Chondrocyte (in vitro differentiated cells): Measurements from ENCODE around the gene RBP3. TPM values are rescaled to one million over a fixed set of nuclear protein-coding genes. Genes with fewer than 3 reads are reported as not detected.

ENCODE experiments used
- DNase-seq: peaks from one replicate; pipeline ENCODE4 v3.0.0; 2021; ENCODE audit warnings: mixed read lengths, low spot score
- H3K27ac Mint-ChIP-seq: one replicate; pipeline ENCODE4 v1.8.0; 2021; ENCODE audit warnings: mild to moderate bottlenecking, moderate library complexity, mixed read lengths; ENCODE audit not compliant: unreplicated experiment
- H3K27me3 Mint-ChIP-seq: 2 replicates; pipeline ENCODE4 v1.8.0; 2021; ENCODE audit warnings: low read depth, mixed read lengths
- H3K36me3 Mint-ChIP-seq: 2 replicates; pipeline ENCODE4 v1.8.0; 2021; ENCODE audit warnings: low read depth, mixed read lengths
- H3K4me1 Mint-ChIP-seq: 2 replicates; pipeline ENCODE4 v1.8.0; 2021; ENCODE audit warnings: low read depth, mild to moderate bottlenecking, mixed read lengths
- H3K4me3 Mint-ChIP-seq: one replicate; pipeline ENCODE4 v1.8.0; 2021; ENCODE audit warnings: mild to moderate bottlenecking, moderate library complexity, mixed read lengths; ENCODE audit not compliant: unreplicated experiment
- H3K9me3 Mint-ChIP-seq: 2 replicates; pipeline ENCODE4 v1.8.0; 2021; ENCODE audit warnings: low read depth, mixed read lengths
- CTCF ChIP-seq: fragments of 200-600 bp; sonication (generic); IDR thresholded peaks from 2 replicates; pipeline ENCODE4 v1.5.0; 2021; ENCODE audit warnings: antibody characterized with exemption, mild to moderate bottlenecking, moderate library complexity
- total RNA-seq: library from RNA; stranded (reverse); gene quantifications from 3 replicates; pipeline ENCODE4 v1.2.1, GENCODE V29; 2021

RBP3 gene
- total RNA-seq, 1 donor from 2014 or later, result not detected

- TF ChIP-seq CTCF, result no peak
- Mint-ChIP-seq H3K9me3 (no peaks in the 10 kb centered on the region), H3K27me3 (peaks cover 5% of the 10 kb centered on the region), H3K4me3 (no peak overlapping the region), H3K4me1 (peaks cover 4% of the 10 kb centered on the region), H3K27ac (no peak overlapping the region), H3K36me3 (peaks cover 1% of the 10 kb centered on the region)
- no peak for DNase-seq
Measured at GRCh38 chr10:47366181-47366631, 18.0 kb downstream of the RBP3 start.

- DNase-seq, result no peak
- TF ChIP-seq CTCF, result no peak
- peaks cover 9% of the 10 kb centered on the region for H3K4me1 Mint-ChIP-seq
Measured at GRCh38 chr10:47366731-47367460, 18.7 kb downstream of the RBP3 start.

DNA sequence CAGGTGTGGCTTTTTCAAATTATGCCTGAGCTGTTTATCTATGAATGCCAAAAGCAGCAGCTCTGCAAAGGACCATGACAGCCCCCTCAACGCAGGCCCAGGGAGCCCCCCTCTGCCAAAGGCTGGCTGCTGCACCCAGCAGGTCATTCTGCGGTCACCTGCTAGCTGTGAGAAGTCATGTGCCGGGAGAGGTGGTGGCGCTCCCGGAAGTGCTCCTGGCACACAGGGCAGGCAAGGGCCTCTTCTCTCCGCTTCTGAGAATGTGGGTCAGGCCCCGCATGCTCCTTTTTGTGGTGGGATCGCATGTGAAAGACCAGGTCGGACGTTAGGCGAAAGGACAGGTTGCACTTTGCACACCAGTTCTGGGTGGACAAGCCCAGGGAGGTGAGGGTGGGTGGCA lies 19.5 kb downstream of the RBP3 start:
- H3K27me3 Mint-ChIP-seq, result peaks cover 5% of the 10 kb centered on the region
- H3K4me1 Mint-ChIP-seq, result peaks cover 14% of the 10 kb centered on the region
- DNase-seq, result peak; percentile 82
- H3K27ac Mint-ChIP-seq, result no peak overlapping the region
- peaks cover 1% of the 10 kb centered on the region for H3K36me3 Mint-ChIP-seq
- no peak for TF ChIP-seq CTCF
- H3K9me3 Mint-ChIP-seq, result no peaks in the 10 kb centered on the region
- H3K4me3 Mint-ChIP-seq, result no peak overlapping the region

More at GRCh38 chr10:47366731-47367460, 18.7 kb downstream of the RBP3 start:
- H3K27ac Mint-ChIP-seq, result no peak overlapping the region
- no peak overlapping the region for H3K4me3 Mint-ChIP-seq
- H3K27me3 Mint-ChIP-seq, result peaks cover 5% of the 10 kb centered on the region
- peaks cover 1% of the 10 kb centered on the region for H3K36me3 Mint-ChIP-seq
- no peaks in the 10 kb centered on the region for H3K9me3 Mint-ChIP-seq

DNA sequence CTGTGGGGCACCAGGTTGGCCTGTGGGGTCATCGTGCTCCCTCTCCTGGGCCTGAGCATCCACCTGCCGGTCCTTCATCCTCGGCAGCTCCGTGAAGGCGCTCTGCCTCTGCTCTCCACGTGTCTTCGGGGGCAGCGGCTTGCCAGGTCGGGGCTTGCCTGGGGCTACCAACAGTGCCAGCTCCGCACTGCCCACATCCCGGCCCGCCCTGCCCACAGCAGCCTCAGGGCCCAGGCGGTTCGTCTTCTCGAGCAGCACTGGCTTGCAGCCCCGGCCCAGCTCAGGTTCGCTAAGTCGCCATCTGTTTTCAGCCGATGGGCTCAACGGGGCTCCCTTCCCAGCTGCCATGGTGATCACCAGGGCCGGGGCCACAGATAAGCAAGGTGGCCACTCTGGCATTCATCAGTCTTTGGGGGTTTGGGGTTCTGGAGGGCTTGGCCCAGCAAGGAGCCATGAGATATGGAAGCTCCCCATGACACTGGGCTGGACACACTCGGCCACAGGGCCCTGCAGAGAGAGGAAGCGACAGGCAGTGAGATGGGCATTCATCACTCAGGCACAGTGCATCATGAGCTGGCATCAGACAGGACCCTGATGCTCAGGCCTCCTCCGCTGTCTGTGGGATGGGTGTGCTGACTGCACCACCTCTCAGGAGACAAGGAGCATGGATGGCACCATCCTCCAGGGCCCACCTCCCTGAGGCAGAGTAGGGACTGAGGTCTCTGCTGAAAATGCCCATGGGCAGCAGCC lies 20.4 kb downstream of the RBP3 start:
- no peak for TF ChIP-seq CTCF
- no peak overlapping the region for H3K27ac Mint-ChIP-seq
- H3K36me3 Mint-ChIP-seq, result peaks cover 1% of the 10 kb centered on the region
- H3K27me3 Mint-ChIP-seq, result peaks cover 5% of the 10 kb centered on the region
- DNase-seq, result peak; percentile 88
- no peaks in the 10 kb centered on the region for H3K9me3 Mint-ChIP-seq
- H3K4me1 Mint-ChIP-seq, result peaks cover 23% of the 10 kb centered on the region
- no peak overlapping the region for H3K4me3 Mint-ChIP-seq

GRCh38 chr10:47369251-47369894 lies 21.2 kb downstream of the RBP3 start:
- H3K4me3 Mint-ChIP-seq, result no peak overlapping the region
- no peak for DNase-seq
- no peak overlapping the region for H3K27ac Mint-ChIP-seq
- no peak for TF ChIP-seq CTCF
- peaks cover 31% of the 10 kb centered on the region for H3K4me1 Mint-ChIP-seq
- H3K27me3 Mint-ChIP-seq, result peaks cover 5% of the 10 kb centered on the region
- peaks cover 1% of the 10 kb centered on the region for H3K36me3 Mint-ChIP-seq
- no peaks in the 10 kb centered on the region for H3K9me3 Mint-ChIP-seq
